HCEC 1CT (cell line): ENCODE data around the gene LSM7.
"Not testable (repeated sequence)": the region's sequence is repeated elsewhere in the genome, so short reads cannot be mapped to it uniquely, and the experiment has no call there.

Experiments used
- DNase-seq: peaks from one replicate; pipeline ENCODE4 v3.0.0-alpha.2; 2017

Gene LSM7

GRCh38 chr19:2355168-2356035 is 27.0 kb upstream of the LSM7 start:
- DNase-seq: no peak

GRCh38 chr19:2354670-2355069 is 26.3 kb upstream of the LSM7 start:
- no peak for DNase-seq

- DNase-seq: no peak
Measured at GRCh38 chr19:2353887-2354592, 25.7 kb upstream of the LSM7 start.

GRCh38 chr19:2353159-2353886 is 24.9 kb upstream of the LSM7 start:
- DNase-seq: no peak

GRCh38 chr19:2352121-2352520 is 23.7 kb upstream of the LSM7 start:
- no peak for DNase-seq

- DNase-seq: no peak
Measured at GRCh38 chr19:2351591-2351990, 23.2 kb upstream of the LSM7 start.

GRCh38 chr19:2350656-2351055 is 22.3 kb upstream of the LSM7 start:
- no peak for DNase-seq

GRCh38 chr19:2349818-2350217 is 21.4 kb upstream of the LSM7 start:
- DNase-seq: not testable (repeated sequence)

- DNase-seq: no peak
Measured at GRCh38 chr19:2345794-2346663, 17.6 kb upstream of the LSM7 start.

- DNase-seq: no peak
Measured at GRCh38 chr19:2345076-2345475, 16.7 kb upstream of the LSM7 start.

- no peak for DNase-seq
Measured at GRCh38 chr19:2344381-2344870, 16.0 kb upstream of the LSM7 start.

- no peak for DNase-seq
Measured at GRCh38 chr19:2343289-2343982, 15.1 kb upstream of the LSM7 start.

GRCh38 chr19:2342656-2343288 is 14.4 kb upstream of the LSM7 start:
- DNase-seq: no peak

- DNase-seq: no peak
Measured at GRCh38 chr19:2341982-2342381, 13.6 kb upstream of the LSM7 start.

GRCh38 chr19:2341244-2341751 is 12.9 kb upstream of the LSM7 start:
- no peak for DNase-seq

GRCh38 chr19:2340496-2341243 is 12.3 kb upstream of the LSM7 start:
- no peak for DNase-seq

GRCh38 chr19:2339644-2340310 is 11.4 kb upstream of the LSM7 start:
- DNase-seq: no peak

- no peak for DNase-seq
Measured at GRCh38 chr19:2338751-2339643, 10.6 kb upstream of the LSM7 start.
